CD4-positive, alpha-beta T cell treated with Interleukin-1 beta for 1 hour (primary cell): Measurements from ENCODE around the gene MDP1.

ENCODE experiments used
- DNase-seq, 2 donors: peaks; one replicate each; pipeline ENCODE4 v3.0.0-alpha.2; 2020 to 2022

Gene MDP1

DNA sequence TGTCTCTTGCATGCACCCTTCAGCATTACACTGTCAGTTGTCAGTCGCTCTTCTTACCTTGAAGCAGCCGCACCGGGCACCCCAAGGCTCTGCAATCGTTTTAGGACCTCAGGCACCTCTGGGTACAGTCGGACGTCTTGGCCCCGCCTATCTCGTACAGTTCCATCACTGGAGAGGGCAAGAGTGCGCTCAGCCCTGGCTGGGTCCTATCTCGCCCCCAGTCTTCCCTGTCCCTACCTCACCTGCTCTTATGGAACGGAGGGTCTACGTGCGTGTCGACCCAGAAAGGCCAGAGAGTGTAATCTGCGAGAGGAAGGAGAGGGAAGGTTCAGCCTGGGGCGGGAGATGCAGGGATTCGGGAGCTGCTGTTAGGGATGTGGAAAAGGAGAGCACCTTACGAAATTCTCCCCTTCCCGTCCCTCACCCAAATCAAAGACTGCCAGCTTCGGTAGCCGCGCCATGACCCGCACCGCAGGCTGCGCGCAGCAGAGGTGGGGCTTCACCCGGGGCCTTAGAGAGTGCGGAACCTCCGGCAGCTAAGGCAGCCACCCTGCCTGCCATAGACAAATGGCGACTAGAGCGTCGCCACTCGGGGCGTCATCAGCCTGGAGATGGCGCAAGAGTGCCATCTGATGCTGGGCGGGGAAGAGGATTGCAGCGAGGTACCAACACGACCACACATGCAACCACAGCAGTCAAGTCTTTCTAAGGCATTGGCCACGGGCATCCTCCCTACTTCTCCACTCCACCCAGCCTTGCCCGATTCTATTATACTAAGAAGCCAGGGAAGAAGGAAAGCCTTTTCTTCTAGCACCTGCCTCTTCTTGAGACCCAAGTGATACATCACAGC, at the start of gene MDP1:
Gene MDP1 (minus strand): TSS at position 572 of the 850 bp plus-strand sequence. CDS start 111 bp downstream, at position 461.
- DNase-seq: peak; percentile 91

- DNase-seq: no peak
Measured at GRCh38 chr14:24264298-24264697, 48.4 kb upstream of the MDP1 start.

DNA sequence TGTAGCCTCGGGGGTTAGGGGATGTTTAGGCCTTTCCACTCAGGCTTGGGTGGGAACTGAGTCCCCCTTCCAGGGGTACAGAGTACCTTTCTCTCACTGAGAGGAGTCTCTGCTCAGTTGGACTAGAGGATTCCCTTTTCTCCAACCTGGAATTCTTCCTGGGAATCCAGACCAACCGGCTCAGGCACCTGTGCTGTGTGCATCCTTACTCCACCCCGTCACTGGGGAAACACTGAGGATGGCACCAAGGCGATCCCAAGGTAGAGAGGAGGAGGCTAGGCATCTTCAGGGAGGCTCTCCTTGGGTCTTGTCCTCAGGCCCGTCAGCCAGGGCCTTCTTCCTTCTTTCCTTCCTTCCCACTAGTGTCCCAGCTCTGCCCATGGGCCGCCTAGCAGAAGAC, 48.0 kb upstream of the MDP1 start:
- no peak for DNase-seq

DNA sequence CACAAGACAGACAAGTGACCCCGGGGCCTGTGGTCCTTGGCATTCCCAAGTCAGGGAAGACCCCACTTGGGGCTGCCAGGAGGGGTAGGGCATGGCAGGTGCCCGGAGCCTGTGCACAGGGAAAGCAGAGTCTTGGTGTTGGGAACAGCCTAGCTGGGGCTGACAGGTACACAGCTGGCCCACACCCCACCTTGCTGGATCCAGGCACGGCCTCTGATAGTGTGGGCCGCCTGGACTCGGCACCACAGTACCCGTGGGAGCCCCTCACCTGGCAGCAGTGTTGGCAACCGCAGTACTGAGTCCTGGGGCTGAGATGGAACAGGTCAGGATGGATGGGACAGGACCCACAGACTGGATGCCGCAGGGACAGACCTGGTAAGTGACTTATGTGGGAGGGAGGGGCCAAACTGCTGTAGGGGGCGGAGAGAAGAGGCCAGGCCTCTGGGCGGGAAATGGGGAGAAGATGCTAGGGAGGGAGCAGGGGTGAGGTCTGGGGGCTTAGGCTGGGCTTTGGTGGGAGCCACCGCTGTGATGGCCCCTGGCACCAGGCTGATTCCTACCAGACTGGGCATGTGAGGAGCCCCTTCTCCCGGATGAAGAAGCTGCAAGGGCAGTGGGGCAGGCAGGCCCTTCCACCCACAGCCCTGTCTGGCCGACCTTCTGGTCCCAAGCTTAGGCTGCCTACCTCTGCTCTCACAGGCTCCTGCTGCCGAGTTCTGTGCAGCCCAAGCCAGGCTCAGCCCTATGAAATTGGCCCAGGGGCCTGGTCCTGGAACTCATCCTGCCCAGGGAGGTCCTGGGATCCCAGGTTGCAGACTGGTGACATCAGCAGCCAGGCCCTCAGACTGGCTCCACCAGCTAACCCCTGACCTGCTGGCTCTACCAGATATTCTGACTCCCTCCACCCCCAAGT, 47.2 kb upstream of the MDP1 start, which contains the start of gene TGM1:
Gene TGM1 (minus strand): TSS at position 357 of the 913 bp plus-strand sequence. CDS start 825 bp downstream, outside the sequence.
- no peak for DNase-seq

GRCh38 chr14:24261969-24262327, 46.1 kb upstream of the MDP1 start:
- DNase-seq: no peak

GRCh38 chr14:24261256-24261968, 45.5 kb upstream of the MDP1 start:
- DNase-seq: no peak

GRCh38 chr14:24260780-24261157, 44.9 kb upstream of the MDP1 start:
- DNase-seq: no peak

DNA sequence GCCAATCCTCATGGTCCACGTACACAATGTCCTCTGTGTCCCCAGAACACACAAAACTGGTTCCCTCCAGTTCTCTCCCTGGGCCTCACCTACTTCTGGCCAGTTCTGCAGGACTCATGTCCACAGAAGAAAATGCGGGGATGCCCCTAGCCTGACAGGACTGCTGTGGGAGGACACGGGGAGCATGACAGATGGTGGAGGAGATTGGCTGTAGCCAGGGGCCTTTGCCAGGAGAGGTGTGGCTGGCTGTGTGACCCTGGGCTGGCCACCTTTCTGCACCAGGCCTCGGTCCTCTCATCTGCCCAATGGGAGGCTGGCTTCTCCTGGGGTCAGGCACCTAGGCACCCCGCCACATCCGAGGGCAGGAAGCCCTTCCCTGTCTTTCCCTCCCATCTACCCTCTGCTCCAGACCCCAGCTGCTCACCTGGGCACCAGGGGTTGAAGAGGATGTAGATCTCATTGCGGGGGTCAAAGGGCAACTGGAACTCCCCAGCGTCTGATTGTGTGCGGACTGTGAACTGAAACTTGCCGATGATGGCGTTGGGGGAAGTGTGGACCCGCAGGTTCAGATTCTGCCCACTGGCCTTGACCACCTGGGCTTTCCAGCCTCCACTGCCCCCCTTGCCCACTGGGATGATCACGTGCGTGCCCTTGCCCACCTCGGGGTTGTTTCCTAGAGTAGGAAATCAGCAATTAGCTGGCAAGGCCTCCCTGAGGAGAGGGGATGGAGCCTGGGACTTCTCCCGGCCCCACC, 44.3 kb upstream of the MDP1 start:
- DNase-seq: no peak

DNA sequence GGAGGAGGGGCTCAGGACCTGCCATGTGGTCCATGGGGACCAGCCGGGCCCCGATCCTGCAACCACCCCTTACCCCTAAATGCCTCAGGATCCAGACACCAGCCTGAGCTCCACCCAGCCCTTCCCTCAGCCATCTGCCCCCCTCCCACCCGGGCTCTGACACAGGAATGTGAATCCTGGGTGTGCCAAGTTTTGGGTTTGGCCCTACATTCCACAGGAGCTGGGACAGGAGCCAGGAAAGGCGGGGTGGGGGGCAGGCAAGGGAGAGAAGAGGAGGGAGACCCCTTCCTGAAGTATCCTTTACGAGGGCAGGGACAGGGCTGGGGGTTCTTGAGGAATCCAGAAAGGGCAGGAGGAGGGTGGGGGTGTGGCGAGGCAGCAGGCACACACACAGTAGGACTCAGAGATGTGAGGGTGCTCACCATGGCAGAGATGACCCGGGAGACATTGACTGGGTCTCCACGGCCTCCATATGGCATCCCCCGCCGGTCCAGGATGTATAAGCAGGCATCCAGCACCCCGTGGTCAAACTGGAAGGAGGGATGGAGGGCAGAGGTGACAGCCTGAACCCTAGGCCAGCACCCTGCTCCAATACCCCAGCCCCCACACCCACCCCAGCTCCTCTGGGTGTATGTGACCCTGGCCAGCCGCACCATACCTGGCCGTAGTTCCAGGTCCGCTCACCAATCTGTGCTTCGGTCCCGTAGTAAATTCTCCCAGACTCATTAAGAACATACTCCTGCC, 43.6 kb upstream of the MDP1 start:
- DNase-seq: no peak

- no peak for DNase-seq
Measured at GRCh38 chr14:24258548-24259265, 42.8 kb upstream of the MDP1 start.

DNA sequence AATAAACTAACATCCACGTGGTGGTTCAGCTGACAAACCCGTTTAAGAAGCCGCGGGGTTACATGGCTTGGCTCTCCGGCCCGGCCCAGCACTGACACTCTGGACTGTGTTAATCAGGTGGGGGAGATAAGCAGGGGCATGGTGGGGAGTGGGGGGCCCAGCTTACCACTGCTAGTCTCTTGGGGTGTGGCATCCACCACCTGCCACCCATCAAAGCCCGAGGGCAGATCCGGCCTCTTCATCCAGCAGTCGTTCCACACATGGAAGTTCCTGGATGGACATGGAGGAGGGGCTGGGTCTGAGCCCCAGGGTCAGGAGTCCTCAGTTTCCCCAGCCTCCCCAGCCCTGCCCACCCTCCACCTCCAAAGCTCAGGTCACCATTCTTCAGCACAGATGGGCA, 42.3 kb upstream of the MDP1 start:
- DNase-seq: no peak

DNA sequence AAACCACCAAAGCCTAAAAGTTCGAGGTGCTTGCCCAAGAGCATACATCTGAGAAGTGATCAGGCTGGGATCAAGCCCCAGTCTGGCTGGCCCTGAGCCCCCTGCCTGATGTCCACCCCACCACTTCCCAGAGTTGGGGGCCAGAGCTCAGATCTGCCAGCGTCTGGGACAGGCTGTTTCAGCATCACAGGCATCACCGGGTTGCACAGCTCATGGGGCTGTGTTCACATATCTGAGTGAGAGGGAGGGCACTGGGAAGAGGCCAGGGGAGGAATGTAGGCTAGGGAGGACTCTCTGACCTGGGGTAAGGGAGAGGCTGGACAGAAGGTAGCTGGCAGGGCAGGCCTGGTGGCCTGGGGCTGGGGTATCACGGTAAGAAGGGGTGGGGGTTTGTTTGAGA, 41.1 kb upstream of the MDP1 start:
- DNase-seq: no peak

DNA sequence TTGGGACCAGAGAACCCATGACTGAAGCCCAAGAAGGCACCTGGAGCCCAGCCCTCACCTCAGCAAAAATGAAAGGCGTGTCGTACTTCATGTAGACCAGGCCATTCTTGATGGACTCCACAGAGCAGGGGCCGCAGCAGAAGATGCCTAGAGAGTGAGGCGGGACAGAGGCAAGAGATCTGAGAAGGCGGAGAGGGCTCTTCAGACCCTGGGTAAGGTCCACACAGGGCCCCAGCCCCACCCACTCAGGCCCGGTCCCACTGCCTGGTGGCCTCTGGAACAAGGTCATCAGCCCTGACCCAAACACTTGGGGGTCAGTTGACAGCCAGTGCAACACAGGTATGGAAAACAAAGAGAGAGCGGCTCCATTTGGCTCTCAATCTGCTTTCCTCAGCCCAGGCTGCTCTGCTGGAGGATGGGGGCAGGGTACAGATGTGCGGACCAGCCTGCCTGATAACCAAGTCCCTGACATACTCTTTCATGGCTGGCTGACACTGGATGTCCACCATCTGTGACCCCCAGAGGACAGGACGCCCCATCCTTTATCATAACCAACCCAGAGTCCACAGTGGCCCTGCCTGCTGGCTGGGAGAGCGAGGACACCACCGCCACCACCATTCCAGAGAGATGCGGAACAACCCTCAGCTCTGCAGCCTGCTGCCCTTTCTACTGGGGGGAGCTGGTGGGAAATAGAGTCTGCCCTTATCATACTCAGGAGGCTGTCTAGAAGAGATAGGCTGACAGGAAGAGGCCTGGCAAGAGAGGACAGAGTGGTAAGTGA, 40.3 kb upstream of the MDP1 start:
- DNase-seq: no peak

GRCh38 chr14:24255438-24255837, 39.6 kb upstream of the MDP1 start:
- no peak for DNase-seq

DNA sequence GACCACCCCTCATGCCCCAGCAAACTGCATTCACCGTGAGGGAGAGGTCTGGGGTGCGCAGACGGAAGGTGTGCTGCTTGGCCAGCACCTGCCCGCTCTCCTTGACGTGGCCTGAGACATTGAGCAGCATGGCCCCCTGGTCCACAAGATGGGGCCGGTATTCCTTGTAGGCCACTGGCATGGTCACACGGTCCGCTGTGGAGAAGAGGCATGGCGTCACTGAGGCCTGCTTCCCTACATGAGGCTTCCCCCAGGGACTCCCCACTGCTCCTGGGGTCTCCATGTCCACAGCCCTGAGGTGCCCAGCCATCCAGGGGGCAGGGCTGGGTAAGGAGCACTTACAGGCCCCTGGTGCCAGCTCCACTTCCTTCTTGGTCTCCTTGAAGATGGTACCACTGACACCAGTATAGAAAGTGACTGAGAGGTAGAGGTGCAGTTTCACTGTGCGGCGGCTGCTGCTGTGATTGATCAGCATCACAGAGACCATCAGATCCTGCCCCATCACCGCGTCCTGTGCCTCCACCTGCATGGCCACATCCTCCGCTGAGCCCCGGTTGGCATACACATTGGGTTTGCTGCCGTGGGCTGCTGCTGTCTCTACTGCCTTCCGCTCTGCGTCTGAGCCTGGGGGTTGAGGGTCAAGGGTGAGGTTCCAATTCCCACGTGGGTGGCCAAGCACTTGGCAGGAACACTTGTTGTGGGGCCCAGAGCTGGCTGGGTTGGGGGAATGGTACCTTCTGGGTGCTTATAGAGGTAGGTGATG, 38.9 kb upstream of the MDP1 start:
- DNase-seq: no peak

- DNase-seq: no peak
Measured at GRCh38 chr14:24253936-24254335, 38.1 kb upstream of the MDP1 start.

- no peak for DNase-seq
Measured at GRCh38 chr14:24252289-24253124, 36.6 kb upstream of the MDP1 start.

DNA sequence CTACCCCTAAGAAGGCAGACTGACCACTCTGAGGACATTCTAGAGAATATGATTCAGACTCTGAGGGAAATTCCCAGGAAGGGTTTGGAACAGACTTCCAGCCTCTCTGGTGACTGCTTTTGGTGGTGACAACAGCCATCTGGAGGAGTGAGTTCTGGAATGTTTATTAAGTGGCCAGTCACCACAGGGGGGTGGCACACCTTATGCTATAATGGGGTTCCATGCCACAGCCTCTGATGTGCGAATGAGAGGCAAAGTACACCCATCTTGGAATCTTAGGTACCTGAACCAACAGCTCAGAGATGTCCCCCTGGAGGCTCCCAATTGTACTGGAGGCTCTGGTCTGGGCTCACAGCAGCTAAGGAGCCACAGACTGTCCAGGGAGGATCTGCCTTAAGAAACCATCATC, 36.0 kb upstream of the MDP1 start:
- DNase-seq: no peak
